A549 treated with Hydrocortisone at 1 μM for 4 hours (cell line): ENCODE data around the gene PEDS1. TPM values are rescaled to one million over a fixed set of nuclear protein-coding genes. Genes with fewer than 3 reads are reported as not detected.

ENCODE experiments used
- total RNA-seq: library from RNA; stranded (reverse); fragments of 200-300 nt; extraction: Qiagen RNA extraction; gene quantifications from 5 replicates; pipeline ENCODE4 v1.2.3, GENCODE V29; 2022

The PEDS1 gene
- 47.3 to 56.7 TPM (median 54.5 TPM) in 5 replicates for total RNA-seq

GRCh38 chr20:50153500-50154377 is at the start of gene PEDS1:
TSS of gene PEDS1 (minus strand) at chr20:50153723. CDS start at chr20:50153637, 86 bp downstream.

GRCh38 chr20:50190251-50191064 is 36.9 kb upstream of the PEDS1 start, which contains the start of gene CEBPB:
TSS of gene CEBPB (plus strand) at chr20:50190830. CDS start at chr20:50191034, 204 bp downstream.

GRCh38 chr20:50112512-50113419 is 40.8 kb downstream of the PEDS1 start, which contains the start of gene UBE2V1:
TSS of gene UBE2V1 (minus strand) at chr20:50113150. CDS start at chr20:50113128, 22 bp downstream.

Other genes starting within 250 kb of the PEDS1 start
- 7.2 to 8.1 TPM (median 7.6 TPM) in 5 replicates for gene SPATA2, start 238.2 kb downstream of the PEDS1 start, total RNA-seq
- 58.1 to 62.1 TPM (median 59.1 TPM) in 5 replicates for gene RNF114, start 217.3 kb downstream of the PEDS1 start, total RNA-seq
- 8.0 to 13.1 TPM (median 11.1 TPM) in 5 replicates for gene SNAI1, start 170.7 kb downstream of the PEDS1 start, total RNA-seq
- 102 to 135 TPM (median 107 TPM) in 5 replicates for gene UBE2V1, start 40.6 kb downstream of the PEDS1 start, total RNA-seq
- 145 to 325 TPM (median 294 TPM) in 5 replicates for gene CEBPB, start 37.1 kb upstream of the PEDS1 start, total RNA-seq